Dedifferentiated amniotic fluid mesenchymal stem cell (primary cell): Measurements from ENCODE around the gene TIAM2.
"Not testable (repeated sequence)": the region's sequence is repeated elsewhere in the genome, so short reads cannot be mapped to it uniquely, and the experiment has no call there.

Experiments used
- DNase-seq: peaks from one replicate; pipeline ENCODE4 v3.0.0-alpha.2; 2016; ENCODE audit errors: extremely low spot score

Gene TIAM2

GRCh38 chr6:154991207-154991606, 3.9 kb upstream of the TIAM2 start:
- DNase-seq: no peak

GRCh38 chr6:154993026-154993425, 2.1 kb upstream of the TIAM2 start:
- DNase-seq: no peak

GRCh38 chr6:154993710-154994109, 1.4 kb upstream of the TIAM2 start:
- DNase-seq: no peak

GRCh38 chr6:154994836-154995253, 270 bp upstream of the TIAM2 start:
- DNase-seq: no peak

- no peak for DNase-seq
Observed at GRCh38 chr6:154996016-154996590, 988 bp downstream of the TIAM2 start.

- DNase-seq: no peak
Observed at GRCh38 chr6:154996841-154997311, 1.8 kb downstream of the TIAM2 start.

- no peak for DNase-seq
Observed at GRCh38 chr6:154998855-154999254, 3.7 kb downstream of the TIAM2 start.

GRCh38 chr6:155001482-155001881, 6.4 kb downstream of the TIAM2 start:
- peak; percentile 56 for DNase-seq

- no peak for DNase-seq
Observed at GRCh38 chr6:155001934-155002333, 6.8 kb downstream of the TIAM2 start.

GRCh38 chr6:155003476-155003875, 8.4 kb downstream of the TIAM2 start:
- no peak for DNase-seq

GRCh38 chr6:155004017-155004416, 8.9 kb downstream of the TIAM2 start:
- no peak for DNase-seq

- no peak for DNase-seq
Observed at GRCh38 chr6:155004576-155005372, 9.7 kb downstream of the TIAM2 start.

- DNase-seq: no peak
Observed at GRCh38 chr6:155008625-155009024, 13.5 kb downstream of the TIAM2 start.

GRCh38 chr6:155010940-155011339, 15.8 kb downstream of the TIAM2 start:
- no peak for DNase-seq

- no peak for DNase-seq
Observed at GRCh38 chr6:155011809-155012291, 16.7 kb downstream of the TIAM2 start.

- no peak for DNase-seq
Observed at GRCh38 chr6:155013457-155013876, 18.4 kb downstream of the TIAM2 start.

GRCh38 chr6:155014137-155014536, 19.0 kb downstream of the TIAM2 start:
- DNase-seq: no peak

- peak; percentile 81 for DNase-seq
Observed at GRCh38 chr6:155014670-155015300, 19.7 kb downstream of the TIAM2 start.

GRCh38 chr6:155018415-155018814, 23.3 kb downstream of the TIAM2 start:
- not testable (repeated sequence) for DNase-seq

GRCh38 chr6:155021680-155022079, 26.6 kb downstream of the TIAM2 start:
- DNase-seq: no peak

GRCh38 chr6:155022721-155023120, 27.6 kb downstream of the TIAM2 start:
- DNase-seq: no peak

GRCh38 chr6:155023717-155024116, 28.6 kb downstream of the TIAM2 start:
- DNase-seq: no peak
